Rectal smooth muscle tissue (tissue), 1 donor: Measurements from ENCODE around the gene KIF5B.

Experiments
- H3K27ac ChIP-seq: one replicate; pipeline ENCODE4 v1.7.0; 2013; ENCODE audit warnings: low read depth, low read length, inconsistent platforms
- H3K27me3 ChIP-seq: one replicate; pipeline ENCODE4 v1.7.0; 2013; ENCODE audit warnings: low read length; ENCODE audit not compliant: control insufficient read depth, insufficient read depth
- H3K36me3 ChIP-seq: one replicate; pipeline ENCODE4 v1.7.0; 2013; ENCODE audit warnings: low read length; ENCODE audit not compliant: control insufficient read depth, insufficient read depth
- H3K4me1 ChIP-seq: one replicate; pipeline ENCODE4 v1.7.0; 2013; ENCODE audit warnings: low read length; ENCODE audit not compliant: control insufficient read depth, insufficient read depth
- H3K4me3 ChIP-seq: one replicate; pipeline ENCODE4 v1.7.0; 2013; ENCODE audit warnings: low read length
- H3K9ac ChIP-seq: one replicate; pipeline ENCODE4 v1.7.0; 2013; ENCODE audit warnings: low read length

KIF5B gene

DNA sequence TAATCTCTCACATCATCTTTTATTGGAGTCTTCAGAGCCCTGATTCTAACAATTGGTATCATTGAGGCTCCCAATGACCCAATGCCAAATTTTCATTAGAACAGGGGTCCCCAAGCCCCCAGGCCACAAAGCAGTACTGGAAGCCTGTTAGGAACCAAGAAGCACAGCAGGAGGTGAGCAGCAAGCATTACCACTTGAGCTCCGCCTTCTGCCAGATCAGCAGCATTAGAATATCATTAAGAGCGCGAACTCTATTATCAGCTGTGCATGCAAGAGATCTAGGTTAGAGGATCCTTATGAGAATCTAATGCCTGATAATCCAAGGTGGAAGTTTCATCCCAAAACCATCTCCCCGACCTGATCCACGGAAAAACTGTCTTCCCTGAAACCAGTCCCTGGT is 23.1 kb downstream of the KIF5B start:
- Histone ChIP-seq H3K4me1 (peaks cover 5% of the 10 kb centered on the region), H3K27me3 (no peaks in the 10 kb centered on the region), H3K4me3 (no peak overlapping the region), H3K9ac (no peak overlapping the region), H3K27ac (no peak overlapping the region), H3K36me3 (peaks cover 29% of the 10 kb centered on the region)

DNA sequence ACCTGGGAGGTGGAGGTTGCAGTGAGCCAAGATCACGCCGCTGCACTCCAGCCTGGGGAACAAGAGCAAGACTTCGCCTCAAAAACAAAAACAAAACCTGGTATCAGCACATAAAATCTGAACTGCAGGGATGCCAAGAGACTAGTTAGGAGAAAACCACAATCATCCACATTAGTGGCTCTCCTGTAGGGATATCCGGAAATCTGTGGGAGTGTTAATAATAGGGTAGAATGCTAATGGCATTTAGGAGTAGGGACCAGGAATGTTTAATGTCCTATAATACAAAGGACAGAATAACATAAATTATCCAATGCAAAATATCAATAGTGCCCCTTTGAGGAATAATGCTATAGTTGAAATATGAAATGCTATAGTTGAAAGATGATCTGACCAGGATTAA is 24.3 kb downstream of the KIF5B start:
- peaks cover 32% of the 10 kb centered on the region for H3K36me3 ChIP-seq
- peaks cover 2% of the 10 kb centered on the region for H3K4me1 ChIP-seq
- no peak overlapping the region for H3K4me3 ChIP-seq

DNA sequence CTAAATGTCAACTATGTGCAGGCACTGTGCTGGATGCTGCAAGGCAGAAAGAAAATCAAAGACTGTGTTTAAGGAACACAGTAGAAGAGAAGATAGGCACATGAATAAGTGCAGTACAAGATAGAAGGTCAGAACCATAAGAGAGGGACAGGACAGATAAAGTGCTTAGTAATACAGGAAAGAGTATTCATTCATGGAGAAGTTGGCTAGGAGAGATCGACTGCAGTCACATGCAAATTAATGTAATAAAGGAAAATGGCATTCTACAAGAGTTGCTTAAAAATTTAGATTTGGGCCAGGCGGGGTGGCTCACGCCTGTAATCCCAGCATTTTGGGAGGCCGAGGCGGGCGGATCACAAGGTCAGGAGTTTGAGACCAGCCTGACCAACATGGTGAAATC is 24.8 kb downstream of the KIF5B start:
- Histone ChIP-seq H3K9ac (no peak overlapping the region), H3K36me3 (peaks cover 30% of the 10 kb centered on the region), H3K27ac (no peak overlapping the region), H3K4me3 (no peak overlapping the region), H3K27me3 (no peaks in the 10 kb centered on the region), H3K4me1 (no peaks in the 10 kb centered on the region)

More for the DNA sequence above, 24.3 kb downstream of the KIF5B start:
- H3K27me3 ChIP-seq = no peaks in the 10 kb centered on the region
- H3K27ac ChIP-seq = no peak overlapping the region
- H3K9ac ChIP-seq = no peak overlapping the region

DNA sequence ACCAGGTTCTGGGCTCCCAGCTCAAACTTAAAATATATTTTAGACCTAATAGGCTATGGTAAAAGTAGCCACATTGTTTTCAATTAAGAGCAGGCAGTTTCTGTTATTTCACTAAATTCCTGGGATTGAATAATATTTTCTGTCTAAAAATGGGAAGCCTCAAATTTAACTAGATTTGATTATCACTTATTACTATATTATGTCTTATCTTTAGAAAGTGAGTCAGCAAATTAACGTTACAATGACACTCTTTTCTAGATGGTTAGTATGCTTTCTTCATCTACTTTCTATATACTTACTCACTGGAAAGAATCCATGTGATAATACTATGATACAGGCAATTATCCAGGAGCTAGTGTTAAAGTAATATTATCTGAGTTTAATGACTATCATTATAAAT is 27.5 kb downstream of the KIF5B start:
- H3K4me1 ChIP-seq = no peaks in the 10 kb centered on the region
- H3K36me3 ChIP-seq = peaks cover 23% of the 10 kb centered on the region
- H3K9ac ChIP-seq = no peak overlapping the region
- H3K27ac ChIP-seq = no peak overlapping the region
- no peaks in the 10 kb centered on the region for H3K27me3 ChIP-seq
- no peak overlapping the region for H3K4me3 ChIP-seq

DNA sequence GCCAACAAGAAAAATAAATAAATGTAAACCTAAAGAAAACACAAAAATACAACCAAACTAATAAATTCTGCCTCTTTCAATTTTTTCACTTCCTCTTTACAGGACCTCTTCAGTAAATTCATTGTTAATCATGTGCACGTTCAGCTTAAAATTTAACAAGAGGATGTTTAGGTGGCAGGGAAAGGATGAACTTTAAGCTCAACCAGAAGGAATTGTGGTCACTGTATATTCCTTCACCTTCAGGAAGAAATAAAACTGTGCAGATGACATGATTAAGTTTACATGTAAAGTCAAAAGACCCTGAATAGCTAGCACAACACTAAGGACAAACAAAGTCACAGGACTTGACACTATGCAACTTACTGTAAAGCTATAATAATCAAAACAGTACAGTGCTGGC is 33.0 kb downstream of the KIF5B start:
- no peak overlapping the region for H3K27ac ChIP-seq
- peaks cover 33% of the 10 kb centered on the region for H3K36me3 ChIP-seq
- H3K9ac ChIP-seq = no peak overlapping the region

DNA sequence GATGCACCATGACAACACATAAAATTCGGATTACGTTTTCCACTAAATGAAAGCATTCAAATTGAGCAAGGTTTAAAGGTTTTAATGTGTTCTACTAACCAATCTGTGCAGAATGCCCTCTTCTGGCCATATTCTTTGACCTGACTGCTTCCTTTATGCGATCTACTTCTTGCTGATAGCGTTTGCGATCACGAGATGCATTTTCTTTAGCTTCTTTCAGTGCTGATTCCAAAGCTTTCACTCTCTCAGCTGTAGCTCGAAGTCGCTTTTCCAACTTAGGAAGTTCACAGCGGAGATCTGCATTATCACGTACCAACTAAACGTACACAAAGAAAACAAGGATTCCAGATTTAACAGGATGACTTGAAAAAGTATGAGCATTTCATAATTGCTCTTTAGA is 39.2 kb downstream of the KIF5B start:
- Histone ChIP-seq H3K4me1 (no peaks in the 10 kb centered on the region), H3K9ac (no peak overlapping the region), H3K36me3 (peaks cover 54% of the 10 kb centered on the region), H3K27ac (no peak overlapping the region), H3K4me3 (no peak overlapping the region), H3K27me3 (no peaks in the 10 kb centered on the region)

More for the DNA sequence above, 33.0 kb downstream of the KIF5B start:
- Histone ChIP-seq H3K4me1 (peaks cover 3% of the 10 kb centered on the region), H3K4me3 (no peak overlapping the region), H3K27me3 (no peaks in the 10 kb centered on the region)

DNA sequence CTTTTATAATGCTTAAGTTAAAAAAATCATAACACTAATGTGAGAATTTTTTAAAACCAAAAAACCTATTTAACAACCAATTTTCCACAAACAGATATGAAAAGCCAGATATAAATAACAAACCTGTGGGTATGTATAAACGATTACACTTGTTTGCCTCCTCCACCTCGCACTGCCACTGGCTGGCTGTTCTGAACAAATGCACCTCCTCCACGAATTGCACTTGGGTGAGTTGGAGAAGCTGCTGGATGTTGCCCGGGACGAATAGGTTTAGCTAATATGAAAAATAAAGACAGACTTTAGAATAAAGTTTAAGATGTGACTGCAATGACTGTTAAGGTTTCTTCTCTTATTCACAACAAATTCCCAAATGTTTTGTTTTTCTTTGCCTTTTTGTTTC is 40.8 kb downstream of the KIF5B start:
- H3K4me3 ChIP-seq = no peak overlapping the region
- peaks cover 46% of the 10 kb centered on the region for H3K36me3 ChIP-seq
- no peak overlapping the region for H3K9ac ChIP-seq
- no peaks in the 10 kb centered on the region for H3K27me3 ChIP-seq
- H3K4me1 ChIP-seq = peaks cover 2% of the 10 kb centered on the region
- H3K27ac ChIP-seq = no peak overlapping the region

DNA sequence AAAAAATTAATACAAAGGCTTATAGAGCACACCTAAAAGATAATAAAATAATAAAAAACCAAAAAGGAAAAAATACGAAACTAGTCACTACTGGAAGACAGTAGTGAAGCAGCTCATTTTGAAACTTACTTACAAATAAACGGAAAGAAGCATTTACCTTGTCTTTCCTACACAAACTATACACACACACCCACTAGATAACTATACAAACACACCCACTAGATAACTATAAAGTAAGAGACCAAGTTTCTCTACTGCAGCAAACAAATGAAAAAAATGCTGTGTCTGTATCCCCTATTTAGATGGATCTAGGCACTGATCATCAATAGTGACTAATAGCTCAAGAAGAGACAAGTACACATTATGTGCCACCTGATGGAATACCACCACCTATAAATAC is 49.2 kb downstream of the KIF5B start:
- no peak overlapping the region for H3K9ac ChIP-seq
- peaks cover 6% of the 10 kb centered on the region for H3K36me3 ChIP-seq
- H3K4me3 ChIP-seq = no peak overlapping the region
- peaks cover 2% of the 10 kb centered on the region for H3K4me1 ChIP-seq
- no peak overlapping the region for H3K27ac ChIP-seq
- no peaks in the 10 kb centered on the region for H3K27me3 ChIP-seq

DNA sequence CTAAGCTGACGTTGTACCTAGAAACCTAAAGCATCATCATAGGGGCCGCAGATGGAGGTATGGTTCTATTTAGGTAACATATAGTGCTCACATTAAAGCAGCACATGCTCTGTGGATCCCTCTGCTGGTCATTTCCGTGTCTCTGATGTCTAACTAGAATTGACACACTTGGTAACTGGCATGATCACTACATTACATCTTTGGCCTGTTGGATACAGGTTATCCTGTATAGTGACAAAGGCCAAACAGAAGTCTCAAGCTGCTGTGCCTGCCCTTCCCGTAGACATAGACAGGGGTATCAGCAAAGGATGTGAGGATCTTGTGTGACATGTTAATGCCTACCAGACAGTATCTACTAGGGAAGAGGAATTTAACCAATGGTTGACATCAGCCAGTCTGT is 51.2 kb downstream of the KIF5B start:
- no peak overlapping the region for H3K4me3 ChIP-seq
- H3K9ac ChIP-seq = no peak overlapping the region
- peaks cover 4% of the 10 kb centered on the region for H3K36me3 ChIP-seq
- no peaks in the 10 kb centered on the region for H3K4me1 ChIP-seq
- H3K27me3 ChIP-seq = no peaks in the 10 kb centered on the region
- no peak overlapping the region for H3K27ac ChIP-seq

DNA sequence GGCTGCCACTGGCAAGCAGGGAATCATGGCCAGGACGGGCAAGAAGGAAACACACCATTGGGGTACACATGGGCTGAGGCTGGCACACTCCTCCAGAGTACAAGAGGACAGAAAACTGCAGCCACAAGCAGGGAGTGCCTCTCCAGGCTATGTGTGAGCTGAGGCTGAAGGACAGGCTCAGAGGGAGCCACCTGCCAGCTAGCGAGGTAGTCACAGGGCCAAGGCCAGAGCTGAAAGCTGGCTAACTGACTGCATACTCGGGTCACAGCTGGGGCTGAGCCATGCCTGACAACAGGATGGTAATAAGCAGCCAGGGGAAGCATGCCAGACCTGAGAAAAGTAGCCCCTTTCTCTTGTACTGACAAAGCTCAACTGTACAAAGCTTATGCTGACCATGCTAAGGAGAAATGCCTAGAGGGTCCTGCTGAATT is 52.0 kb downstream of the KIF5B start:
- Histone ChIP-seq H3K9ac (no peak overlapping the region), H3K4me1 (no peaks in the 10 kb centered on the region), H3K27me3 (no peaks in the 10 kb centered on the region), H3K4me3 (no peak overlapping the region), H3K36me3 (peaks cover 4% of the 10 kb centered on the region), H3K27ac (no peak overlapping the region)

DNA sequence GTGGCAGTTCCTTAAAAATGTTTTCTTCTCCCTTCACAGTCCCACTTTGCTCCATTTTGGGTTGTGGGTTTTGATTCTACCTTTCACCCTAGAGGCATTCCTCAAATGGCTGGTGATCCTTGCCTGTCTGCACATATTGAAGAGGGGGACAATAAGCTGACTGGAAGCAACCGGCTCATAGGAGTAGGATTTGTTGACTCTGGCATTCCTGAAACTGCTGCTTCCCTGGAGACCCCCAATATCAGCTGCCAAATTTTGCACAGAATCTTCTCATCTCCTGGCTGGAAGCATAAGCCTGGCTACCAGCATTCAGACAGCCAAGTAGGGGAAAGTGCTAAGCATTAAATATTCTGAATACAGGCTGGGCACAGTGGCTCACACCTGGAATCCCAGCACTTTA is 53.7 kb downstream of the KIF5B start:
- no peaks in the 10 kb centered on the region for H3K27me3 ChIP-seq
- no peak overlapping the region for H3K27ac ChIP-seq
- H3K9ac ChIP-seq = no peak overlapping the region
- H3K4me3 ChIP-seq = no peak overlapping the region
- peaks cover 4% of the 10 kb centered on the region for H3K36me3 ChIP-seq
- no peaks in the 10 kb centered on the region for H3K4me1 ChIP-seq

DNA sequence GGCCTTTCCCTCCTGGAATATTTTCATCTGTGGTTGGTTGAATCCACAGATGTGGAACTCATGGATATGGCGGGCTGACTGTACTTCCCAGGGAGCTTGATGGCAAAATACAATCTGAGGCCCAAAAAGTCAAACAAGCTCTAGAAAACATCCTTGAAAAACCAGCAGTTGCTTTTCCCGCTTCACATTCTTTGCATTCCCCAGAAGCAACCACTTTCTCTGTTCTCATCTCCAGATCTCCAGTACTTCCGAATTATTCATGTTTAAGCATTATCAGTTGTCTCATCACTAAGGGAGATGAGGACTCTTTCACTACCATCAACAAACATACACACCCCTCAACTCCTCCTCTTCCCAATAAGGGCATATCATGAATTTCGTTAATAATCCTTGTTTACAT is 55.3 kb downstream of the KIF5B start:
- no peak overlapping the region for H3K4me3 ChIP-seq
- no peaks in the 10 kb centered on the region for H3K36me3 ChIP-seq
- H3K27me3 ChIP-seq = no peaks in the 10 kb centered on the region
- H3K27ac ChIP-seq = no peak overlapping the region
- no peaks in the 10 kb centered on the region for H3K4me1 ChIP-seq
- no peak overlapping the region for H3K9ac ChIP-seq

DNA sequence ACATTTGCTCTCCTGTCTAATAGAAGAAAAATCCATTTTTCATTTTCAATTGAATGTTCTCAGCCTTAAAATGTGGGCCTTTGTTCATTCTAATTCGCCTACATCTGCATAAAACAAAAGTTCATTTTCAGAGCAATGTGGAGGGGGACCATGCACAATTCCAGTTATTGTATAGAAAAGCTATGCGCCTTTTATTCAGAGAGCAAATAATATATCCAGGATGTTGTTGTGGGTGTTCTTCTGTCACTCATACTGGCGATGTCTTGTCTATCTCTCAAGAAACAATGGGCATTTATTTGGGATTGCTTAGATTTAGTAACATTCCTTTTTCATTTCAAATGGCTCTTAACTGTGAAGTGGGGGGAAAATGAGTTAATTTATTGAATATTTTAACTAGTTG is 56.4 kb downstream of the KIF5B start:
- Histone ChIP-seq H3K27me3 (no peaks in the 10 kb centered on the region), H3K4me1 (no peaks in the 10 kb centered on the region), H3K4me3 (no peak overlapping the region), H3K9ac (no peak overlapping the region), H3K27ac (no peak overlapping the region), H3K36me3 (no peaks in the 10 kb centered on the region)
